Measurements from ENCODE around the gene GADD45A.
A peak's percentile ranks its signal among the peaks of the same experiment; 100 is the strongest.
"Not testable (repeated sequence)": the region's sequence is repeated elsewhere in the genome, so short reads cannot be mapped to it uniquely, and the experiment has no call there.

The GADD45A gene, protein sequence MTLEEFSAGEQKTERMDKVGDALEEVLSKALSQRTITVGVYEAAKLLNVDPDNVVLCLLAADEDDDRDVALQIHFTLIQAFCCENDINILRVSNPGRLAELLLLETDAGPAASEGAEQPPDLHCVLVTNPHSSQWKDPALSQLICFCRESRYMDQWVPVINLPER

GRCh38 chr1:67685067-67685557 lies at the start of gene GADD45A:
Gene GADD45A, plus strand, starts transcription at chr1:67685201. Its CDS starts 294 bp downstream, at chr1:67685495.
- peak; percentile 89 for FAIRE-seq
- DNase-seq (ENCODE audit: low spot score) = peak; percentile 98

DNA sequence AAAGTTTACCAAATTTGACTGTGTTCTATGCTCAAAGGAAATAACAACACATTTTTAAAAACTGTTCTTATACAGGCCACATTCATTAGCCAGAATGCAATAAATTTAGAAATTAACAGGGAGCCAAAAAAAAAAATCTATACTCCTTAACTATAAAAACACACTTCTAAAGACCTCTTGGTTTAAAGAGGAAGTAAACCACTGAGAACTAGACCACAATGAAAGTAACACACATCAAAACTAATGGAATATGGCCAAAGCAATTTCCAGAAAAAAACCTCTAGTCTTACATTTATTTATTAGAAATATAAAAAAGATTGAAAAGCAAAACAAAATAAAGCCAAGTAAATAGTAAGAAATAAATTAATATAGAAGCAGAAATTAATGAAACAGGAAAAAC lies 48.9 kb upstream of the GADD45A start:
- no peak for FAIRE-seq
- DNase-seq (ENCODE audit: low spot score) = no peak

- no peak for DNase-seq (ENCODE audit: low spot score)
- FAIRE-seq = no peak
Observed at GRCh38 chr1:67639361-67639760, 45.6 kb upstream of the GADD45A start.

- FAIRE-seq (no peak), DNase-seq (ENCODE audit: low spot score) (no peak)
Observed at GRCh38 chr1:67642629-67643028, 42.4 kb upstream of the GADD45A start.

GRCh38 chr1:67644566-67644965 lies 40.4 kb upstream of the GADD45A start:
- no peak for FAIRE-seq
- no peak for DNase-seq (ENCODE audit: low spot score)

DNA sequence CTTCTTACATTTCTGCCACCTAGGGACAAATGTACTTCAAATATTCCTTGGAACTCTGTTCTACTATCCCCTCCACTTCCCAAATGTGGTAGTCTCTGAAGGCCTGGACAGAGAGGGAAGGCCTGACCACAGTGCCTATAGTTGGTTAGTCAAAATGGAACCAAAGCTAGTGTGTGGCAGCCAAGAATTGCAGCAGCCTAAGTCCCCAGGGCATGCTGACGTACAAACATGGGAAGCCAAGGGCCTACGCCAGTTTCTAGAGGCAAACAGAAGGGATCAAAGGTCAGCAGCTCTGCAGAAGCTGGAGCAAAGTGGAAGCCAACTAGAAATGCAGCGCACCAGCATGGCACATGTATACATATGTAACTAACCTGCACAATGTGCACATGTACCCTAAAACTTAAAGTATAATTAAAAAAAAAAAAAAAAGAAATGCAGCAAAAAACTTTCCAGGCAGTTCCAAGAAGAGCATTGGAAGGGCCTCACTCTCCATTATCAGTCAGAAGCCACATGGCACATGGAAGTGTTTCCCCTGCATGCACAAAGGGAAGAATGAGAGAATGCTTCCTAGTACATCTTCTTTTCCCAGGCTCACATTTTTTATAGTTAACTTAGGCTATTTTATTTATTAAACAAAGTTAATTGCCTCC lies 39.4 kb upstream of the GADD45A start:
- FAIRE-seq = no peak
- no peak for DNase-seq (ENCODE audit: low spot score)

- DNase-seq (ENCODE audit: low spot score) (peak; percentile 56), FAIRE-seq (peak; percentile 30)
Observed at GRCh38 chr1:67646145-67647035, 38.6 kb upstream of the GADD45A start.

- FAIRE-seq (peak; percentile 75), DNase-seq (ENCODE audit: low spot score) (peak; percentile 66)
Observed at GRCh38 chr1:67647036-67647798, 37.8 kb upstream of the GADD45A start.

GRCh38 chr1:67647814-67648358 lies 37.1 kb upstream of the GADD45A start:
- DNase-seq (ENCODE audit: low spot score) = no peak
- no peak for FAIRE-seq

DNA sequence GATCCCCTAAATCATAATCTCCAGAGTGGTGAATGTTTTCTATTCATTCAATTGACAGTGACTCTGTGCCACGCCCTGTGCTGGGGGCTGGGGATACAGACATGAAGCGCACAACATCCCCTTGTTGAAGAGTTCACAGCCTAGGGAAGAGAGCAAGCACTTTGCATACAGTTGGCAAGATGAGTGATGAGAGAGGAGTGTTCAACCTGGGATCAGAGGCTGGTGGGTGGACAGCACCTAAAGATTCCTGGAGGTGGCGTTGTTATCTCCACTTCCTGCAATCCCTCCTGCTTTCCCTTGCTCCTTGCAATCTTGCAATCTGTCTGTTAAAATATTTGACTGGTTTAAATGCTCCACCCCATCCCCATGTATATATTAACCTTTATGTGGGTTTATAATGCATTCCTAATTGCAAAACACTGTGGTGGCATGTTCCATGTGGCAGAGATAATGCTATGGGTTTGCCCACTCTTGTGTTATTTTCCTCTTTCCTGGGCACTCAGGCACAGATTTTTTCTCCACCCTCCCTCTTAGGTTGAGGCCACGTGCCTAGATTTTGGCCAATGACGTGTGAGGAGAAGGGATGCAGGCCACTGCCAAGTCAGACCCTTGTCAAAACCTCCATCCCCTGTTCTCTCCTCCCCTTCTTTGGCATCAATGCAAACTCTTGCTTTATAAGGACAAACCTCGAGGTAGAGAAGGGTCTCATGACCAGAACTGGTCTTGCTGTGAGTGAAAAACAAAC lies 36.2 kb upstream of the GADD45A start:
- no peak for FAIRE-seq
- no peak for DNase-seq (ENCODE audit: low spot score)

- DNase-seq (ENCODE audit: low spot score) = no peak
- FAIRE-seq = no peak
Observed at GRCh38 chr1:67650061-67650460, 34.9 kb upstream of the GADD45A start.

DNA sequence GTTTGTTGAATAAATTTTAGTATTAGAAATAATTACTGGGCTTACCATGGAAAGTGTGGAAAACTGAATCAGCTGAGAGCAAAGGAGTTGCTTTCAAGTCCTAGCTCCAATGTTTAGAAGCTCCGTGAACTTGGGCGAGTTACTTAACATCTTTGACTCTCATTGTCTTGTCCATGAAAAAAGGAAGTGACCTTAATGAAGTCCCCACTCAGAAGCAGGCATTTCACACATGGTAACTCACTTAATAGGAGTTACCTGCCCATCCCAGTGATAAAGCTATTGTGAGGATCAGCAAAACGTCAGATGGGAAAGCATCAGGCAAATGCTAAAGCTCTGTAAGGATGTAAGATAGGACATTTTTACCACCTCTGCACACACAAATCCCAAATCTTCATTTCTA lies 34.0 kb upstream of the GADD45A start:
- no peak for FAIRE-seq
- DNase-seq (ENCODE audit: low spot score) = no peak

DNA sequence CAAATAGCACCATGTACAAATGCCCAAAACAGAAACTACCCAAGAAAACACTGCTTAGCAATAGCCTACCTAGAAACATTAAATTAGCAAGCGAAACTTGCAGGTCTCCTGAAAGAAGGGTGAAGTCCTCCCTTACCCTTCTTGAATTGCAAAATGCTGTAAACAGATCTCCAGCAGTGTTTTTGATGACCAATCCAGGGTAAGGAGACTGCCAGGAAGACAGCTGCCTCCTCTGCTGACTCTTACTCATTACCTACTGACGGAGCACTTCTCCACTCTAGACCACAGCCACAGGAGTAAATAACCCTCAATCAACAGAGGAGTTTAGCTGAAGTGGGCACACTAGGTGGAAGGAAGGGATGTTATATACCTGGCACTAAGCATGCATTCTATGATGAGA lies 32.2 kb upstream of the GADD45A start:
- DNase-seq (ENCODE audit: low spot score) = peak; percentile 39
- FAIRE-seq = no peak

GRCh38 chr1:67653304-67653703 lies 31.7 kb upstream of the GADD45A start:
- DNase-seq (ENCODE audit: low spot score) (no peak), FAIRE-seq (no peak)

GRCh38 chr1:67655581-67655980 lies 29.4 kb upstream of the GADD45A start:
- FAIRE-seq (no peak), DNase-seq (ENCODE audit: low spot score) (no peak)

DNA sequence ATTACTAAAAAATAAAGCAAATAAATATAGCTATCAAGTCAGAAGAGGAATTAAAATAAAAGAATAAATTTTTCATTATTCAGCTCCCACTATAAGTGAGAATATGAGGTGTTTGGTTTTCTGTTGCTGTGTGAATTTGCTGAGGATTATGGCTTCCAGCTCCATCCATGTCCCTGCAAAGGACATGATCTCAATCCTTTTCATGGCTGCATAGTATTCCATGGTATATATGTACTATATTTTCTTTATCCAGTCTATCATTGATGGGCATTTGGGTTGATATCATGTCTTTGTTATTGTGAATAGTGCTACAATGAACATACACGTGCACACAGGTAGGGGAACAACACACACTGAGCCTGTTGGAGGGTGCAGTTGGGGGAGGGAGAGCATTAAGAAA lies 27.8 kb upstream of the GADD45A start:
- DNase-seq (ENCODE audit: low spot score); FAIRE-seq: not testable (repeated sequence)

DNA sequence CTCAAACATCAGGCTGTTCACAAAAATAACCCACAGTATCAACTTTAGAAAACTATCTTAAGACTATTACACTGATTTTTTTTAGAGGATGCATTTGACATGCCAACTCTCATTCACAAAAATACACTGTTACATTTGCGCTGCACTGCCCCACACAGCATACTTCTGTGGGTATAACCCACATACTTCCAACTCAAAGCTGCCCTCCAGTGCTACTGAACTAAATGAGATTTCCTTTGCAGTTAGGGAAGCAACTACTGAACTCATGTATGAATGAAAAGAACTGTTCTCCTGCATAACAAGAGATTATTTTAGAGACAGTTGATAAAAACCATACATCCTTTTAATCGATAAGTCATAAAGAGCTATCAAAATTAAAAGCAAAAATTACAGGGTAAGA lies 25.8 kb upstream of the GADD45A start:
- FAIRE-seq = no peak

GRCh38 chr1:67662884-67663283 lies 22.1 kb upstream of the GADD45A start:
- no peak for FAIRE-seq

More for the DNA sequence above, 25.8 kb upstream of the GADD45A start:
- DNase-seq (ENCODE audit: low spot score) = no peak

DNA sequence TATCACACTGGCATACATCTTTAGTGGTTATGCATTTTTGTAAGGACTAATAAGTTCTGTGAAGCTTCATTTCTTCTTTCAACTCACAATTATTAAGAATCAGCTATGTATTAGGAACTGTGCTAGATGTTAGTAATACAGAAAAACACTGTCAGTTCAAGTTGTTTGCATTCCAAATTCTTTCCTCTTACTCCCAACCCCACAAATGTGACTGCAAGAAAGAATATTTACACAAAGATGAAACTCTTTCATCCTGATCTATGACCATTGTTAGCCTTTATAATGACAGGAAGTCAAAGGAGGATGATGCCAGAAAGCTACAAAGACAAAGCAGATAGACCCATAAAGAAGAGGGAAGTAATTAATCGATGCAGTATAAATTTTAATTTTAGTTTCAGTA lies 21.0 kb upstream of the GADD45A start:
- FAIRE-seq (no peak), DNase-seq (ENCODE audit: low spot score) (no peak)

More at GRCh38 chr1:67662884-67663283, 22.1 kb upstream of the GADD45A start:
- DNase-seq (ENCODE audit: low spot score) = no peak

DNA sequence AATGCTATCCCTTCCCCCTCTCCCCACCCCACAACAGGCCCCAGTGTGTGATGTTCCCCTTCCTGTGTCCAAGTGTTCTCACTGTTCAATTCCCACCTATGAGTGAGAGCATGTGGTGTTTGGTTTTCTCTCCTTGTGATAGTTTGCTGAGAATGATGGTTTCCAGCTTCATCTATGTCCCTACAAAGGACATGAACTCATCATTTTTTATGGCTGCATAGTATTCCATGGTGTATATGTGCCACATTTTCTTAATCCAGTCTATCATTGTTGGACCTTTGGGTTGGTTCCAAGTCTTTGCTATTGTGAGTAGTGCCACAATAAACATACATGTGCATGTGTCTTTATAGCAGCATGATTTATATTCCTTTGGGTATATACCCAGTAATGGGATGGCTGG lies 19.7 kb upstream of the GADD45A start:
- not testable (repeated sequence) for FAIRE-seq; DNase-seq (ENCODE audit: low spot score)
